Right lobe of liver (tissue), 4 donors: ENCODE data around the gene PPP1R17.

Experiments
- POLR2A ChIP-seq: fragments of 450-650 bp; IDR thresholded peaks from one replicate; pipeline ENCODE4 v1.6.1; 2017; ENCODE audit warnings: antibody characterized with exemption, mild to moderate bottlenecking
- TF ChIP-seq, protein P1 (sequence below), 4 donors: fragments of 200-600 bp in 3 of 4; fragments of 450-650 bp in 1 of 4; IDR thresholded peaks; one replicate each; pipeline versions ENCODE4 v1.5.1 to v1.8.0; 2016 to 2022; ENCODE audit warnings: antibody characterized with exemption in 4 of 4, mild to moderate bottlenecking in 2 of 4
- donor health status: DM: no; HTN: no; CAD: no.
- donor health status: DM: no; HTN: no; CAD: no.
- donor health status: DM: no; HTN: yes; CAD: no.

DNA sequence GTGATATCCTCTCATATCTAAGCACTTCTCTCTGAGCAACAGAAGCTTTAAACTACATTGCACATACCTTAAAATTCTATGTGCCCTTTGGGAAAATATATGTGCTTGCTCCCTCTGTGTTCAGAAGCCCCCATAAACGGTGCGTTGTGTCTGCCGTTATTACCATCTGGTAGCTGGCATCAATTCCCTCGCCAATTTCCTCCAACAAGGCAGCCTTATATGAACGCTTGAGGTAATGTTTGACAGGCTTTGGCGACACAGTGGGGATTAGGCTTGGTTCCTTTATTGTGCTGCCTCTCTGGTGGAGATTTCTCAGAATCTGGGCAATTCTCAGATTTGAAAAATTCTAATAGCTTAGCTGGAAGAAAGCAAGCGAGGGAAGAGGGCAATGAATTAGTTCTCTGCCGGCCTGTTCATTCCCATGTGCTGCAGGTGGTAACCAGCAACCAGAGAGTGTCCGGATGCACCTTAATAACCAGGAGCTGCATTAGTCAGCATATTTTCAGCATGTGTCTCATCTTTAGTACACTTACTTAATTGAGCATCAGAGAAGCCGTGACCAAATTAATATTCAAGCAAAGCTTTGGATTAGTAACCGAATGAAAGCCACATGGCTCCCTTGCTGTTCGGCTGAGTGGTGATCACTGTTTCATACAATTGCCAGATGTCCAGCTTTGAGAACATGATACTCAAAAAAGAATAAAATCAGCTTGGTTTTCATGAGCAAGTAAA is 7.3 kb upstream of the PPP1R17 start:
- TF ChIP-seq, protein P1, sequence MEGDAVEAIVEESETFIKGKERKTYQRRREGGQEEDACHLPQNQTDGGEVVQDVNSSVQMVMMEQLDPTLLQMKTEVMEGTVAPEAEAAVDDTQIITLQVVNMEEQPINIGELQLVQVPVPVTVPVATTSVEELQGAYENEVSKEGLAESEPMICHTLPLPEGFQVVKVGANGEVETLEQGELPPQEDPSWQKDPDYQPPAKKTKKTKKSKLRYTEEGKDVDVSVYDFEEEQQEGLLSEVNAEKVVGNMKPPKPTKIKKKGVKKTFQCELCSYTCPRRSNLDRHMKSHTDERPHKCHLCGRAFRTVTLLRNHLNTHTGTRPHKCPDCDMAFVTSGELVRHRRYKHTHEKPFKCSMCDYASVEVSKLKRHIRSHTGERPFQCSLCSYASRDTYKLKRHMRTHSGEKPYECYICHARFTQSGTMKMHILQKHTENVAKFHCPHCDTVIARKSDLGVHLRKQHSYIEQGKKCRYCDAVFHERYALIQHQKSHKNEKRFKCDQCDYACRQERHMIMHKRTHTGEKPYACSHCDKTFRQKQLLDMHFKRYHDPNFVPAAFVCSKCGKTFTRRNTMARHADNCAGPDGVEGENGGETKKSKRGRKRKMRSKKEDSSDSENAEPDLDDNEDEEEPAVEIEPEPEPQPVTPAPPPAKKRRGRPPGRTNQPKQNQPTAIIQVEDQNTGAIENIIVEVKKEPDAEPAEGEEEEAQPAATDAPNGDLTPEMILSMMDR (IDR thresholded peaks at IDR 0.05) = no peak
- TF ChIP-seq POLR2A = no peak
